SKM-1 (cell line): Measurements from ENCODE around the gene SEMA7A.
"Not testable (repeated sequence)": the region's sequence is repeated elsewhere in the genome, so short reads cannot be mapped to it uniquely, and the experiment has no call there.

Experiments used
- DNase-seq: peaks from one replicate; lab custom pipeline; 2025; ENCODE audit not compliant: unreplicated experiment; lab: John Stamatoyannopoulos, UW

SEMA7A gene

DNA sequence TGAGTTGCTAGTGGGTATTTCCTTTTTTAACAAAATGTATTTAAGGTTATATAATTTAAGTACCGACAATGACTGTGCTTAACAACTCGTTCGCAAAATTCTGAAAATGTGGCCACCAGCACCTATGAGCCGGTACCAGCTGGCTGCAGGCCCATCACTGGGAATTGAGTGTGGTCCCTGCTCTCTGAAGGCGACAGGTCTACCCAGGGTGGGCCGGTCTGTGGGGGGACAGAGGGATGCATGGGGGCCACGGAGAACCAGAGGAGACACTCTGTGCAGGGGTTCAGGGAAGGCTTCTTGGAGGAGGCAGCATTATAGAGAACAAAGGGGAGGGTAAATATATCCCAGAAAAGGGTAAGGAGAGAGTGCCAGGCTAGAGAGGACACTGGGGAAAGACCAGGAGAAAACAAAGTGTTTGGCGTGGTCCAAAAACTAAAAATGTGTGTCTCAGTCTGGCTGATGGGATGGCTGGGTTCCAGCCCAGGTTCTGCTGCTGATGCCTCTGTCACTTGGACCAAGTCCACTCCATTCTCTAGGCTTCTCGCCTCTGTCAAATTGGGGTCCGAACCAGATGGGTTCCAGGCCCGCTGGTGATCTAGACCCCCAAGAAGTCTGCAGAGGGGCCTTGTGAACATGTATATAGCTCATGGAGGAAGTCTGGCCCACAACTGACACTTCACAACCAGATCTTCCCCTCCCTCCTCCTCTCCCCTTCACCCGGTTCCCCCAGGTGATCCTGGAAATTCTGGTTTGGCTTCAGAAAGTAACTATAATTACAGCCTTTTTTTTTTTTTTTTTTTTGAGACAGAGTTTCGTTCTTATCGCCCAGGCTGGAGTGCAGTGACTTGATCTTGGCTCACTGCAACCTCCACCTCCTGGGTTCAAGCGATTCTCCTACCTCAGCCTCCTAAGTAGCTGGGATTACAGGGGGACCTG lies 55.7 kb downstream of the SEMA7A start:
- DNase-seq, result no peak

DNA sequence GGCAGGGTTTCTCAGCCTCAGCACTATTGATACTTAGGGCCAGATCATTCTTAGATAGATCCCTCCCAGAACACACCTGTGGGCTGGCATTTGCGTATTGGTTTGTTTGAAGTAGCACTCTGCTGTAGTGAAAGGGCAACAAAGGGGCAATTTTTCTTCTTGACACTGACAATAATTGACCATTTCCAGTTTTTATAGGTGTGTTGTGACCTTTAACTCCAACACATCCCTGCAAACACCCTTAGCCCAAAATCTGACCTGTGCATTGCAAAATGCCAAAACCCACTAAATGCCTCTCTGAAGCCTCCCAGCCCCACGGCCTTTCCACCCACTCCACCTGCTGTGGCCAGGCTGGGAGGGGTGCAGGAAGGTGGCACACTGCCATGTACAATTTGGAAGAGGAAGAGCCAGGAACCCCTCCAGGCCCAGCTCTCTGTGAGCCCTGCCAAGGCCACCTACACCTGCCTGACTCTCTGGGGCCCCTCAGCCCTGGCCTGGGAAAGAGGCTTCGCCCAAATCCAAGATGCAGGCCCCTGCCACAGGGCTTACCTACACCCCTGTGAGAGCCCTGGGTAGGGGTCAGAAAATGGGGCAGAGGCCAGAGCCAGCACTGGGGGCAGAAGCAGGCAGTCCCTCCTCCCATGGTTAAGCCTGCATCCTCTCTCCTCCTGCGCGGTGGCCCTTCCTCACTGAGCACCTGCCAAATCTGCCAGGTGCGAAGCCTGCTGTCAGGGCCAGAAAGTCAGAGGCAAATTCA lies 56.8 kb downstream of the SEMA7A start:
- DNase-seq, result no peak

DNA sequence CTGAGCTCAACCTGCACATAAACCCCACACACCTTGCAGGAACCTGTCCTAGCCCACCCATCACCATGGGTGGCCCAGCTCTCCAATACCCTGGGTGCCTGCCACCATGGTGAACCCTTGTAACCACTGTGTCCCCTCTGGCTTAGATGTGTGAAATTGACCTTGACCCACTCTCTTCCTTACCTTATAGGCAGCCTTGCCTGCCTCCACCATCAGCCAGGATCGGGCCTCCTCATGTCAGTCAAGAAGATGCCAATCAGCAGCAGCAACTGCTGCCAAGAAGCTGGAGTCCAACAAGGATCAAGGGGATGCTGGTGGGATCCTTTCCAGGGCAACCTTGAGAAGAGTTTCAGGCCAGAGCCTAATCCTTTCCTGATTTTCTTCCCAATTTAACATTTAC lies 57.5 kb downstream of the SEMA7A start:
- no peak for DNase-seq

DNA sequence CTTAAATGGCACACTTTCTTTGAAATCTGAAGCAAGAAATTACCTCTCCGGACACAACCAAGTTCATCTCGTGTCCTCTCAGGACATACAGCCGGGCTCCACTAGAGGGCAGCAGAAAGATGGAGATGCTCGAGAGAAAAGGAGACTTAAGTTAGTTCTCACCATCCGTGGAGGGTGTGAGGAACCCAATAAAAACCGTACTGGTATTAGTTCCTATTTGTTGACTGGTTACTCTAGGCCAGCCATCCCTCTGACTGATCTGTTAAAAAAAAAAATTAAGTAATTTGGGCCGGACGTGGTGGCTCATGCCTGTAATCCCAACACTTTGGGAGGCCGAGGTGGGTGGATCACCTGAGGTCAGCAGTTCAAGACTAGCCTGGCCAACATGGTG lies 58.5 kb downstream of the SEMA7A start:
- DNase-seq, result peak; percentile 79

DNA sequence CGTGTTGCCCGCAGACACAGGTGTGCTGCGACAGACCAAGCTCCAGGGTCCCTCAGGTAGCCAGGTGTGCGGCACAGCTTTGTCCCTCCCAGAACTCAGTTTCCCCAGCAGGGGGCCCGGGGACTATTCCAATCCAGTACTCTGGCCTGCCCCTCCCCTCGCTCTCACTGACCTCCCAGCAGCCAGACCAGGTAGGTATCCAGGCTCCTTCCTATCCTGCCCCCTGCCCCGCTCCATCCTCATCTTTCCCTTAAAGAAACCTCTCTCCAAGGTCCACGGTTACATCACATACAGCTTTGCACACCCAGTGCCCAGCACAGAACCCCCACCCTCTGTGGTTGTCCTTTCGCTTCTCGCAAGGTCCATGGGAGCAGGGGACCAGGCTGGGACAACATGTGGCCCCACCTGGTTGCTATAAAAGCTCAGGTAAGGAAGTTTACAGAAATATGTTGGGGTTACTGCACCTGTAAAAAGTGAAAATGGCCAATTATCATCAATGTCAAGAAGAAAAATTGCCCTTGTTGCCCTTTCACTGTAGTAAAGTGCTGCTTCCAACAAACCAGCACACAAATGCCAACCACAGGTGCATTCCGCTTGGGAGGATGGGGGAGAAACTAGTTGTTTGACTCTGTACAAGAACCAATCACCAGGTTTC lies 59.0 kb downstream of the SEMA7A start:
- DNase-seq, result no peak

DNA sequence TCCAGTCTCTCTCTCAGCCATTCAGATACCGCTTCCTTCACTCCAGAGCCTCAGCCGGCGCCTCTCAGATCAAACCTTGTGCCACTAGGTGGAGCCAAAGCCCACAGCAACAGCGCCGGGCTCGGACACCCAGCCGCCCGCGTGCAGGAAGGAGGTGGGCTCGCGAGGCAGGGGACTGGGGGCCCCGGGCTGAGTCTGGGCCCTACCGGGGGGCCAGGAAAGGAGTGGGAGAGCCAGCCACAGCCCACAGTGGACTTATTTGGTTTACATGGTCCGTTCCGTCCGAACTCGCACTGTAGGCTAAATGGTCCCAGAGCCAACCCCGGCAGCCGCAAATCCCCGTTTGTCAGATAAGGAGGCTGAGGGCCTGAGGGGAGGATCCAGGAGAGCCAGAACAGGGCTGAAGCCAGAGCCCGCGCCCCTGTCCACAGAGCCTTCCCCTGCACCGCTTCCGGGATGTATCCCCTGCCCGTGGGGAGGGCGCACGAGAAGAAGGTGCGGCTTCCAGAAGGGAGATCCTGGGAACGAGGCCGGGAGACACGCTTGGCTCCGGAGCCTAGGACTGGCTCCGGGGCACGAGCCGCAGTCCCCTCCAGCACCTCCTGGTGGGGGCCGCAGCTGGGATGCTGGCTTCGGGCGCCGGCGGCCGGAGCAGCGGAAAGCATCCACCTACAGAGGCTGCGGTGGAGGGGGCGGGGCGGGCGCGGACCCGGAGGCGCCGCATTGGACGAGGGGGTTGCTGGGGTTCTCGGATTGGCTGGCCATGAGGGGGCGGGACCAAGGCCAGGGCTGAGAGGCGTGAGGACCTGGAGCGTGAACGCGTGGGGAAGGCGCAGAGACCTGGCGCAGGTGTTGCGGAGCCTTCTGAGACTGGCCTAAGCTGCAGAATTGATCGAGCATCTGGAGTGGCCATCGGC lies 59.8 kb downstream of the SEMA7A start:
- DNase-seq, result peak; percentile 82

DNA sequence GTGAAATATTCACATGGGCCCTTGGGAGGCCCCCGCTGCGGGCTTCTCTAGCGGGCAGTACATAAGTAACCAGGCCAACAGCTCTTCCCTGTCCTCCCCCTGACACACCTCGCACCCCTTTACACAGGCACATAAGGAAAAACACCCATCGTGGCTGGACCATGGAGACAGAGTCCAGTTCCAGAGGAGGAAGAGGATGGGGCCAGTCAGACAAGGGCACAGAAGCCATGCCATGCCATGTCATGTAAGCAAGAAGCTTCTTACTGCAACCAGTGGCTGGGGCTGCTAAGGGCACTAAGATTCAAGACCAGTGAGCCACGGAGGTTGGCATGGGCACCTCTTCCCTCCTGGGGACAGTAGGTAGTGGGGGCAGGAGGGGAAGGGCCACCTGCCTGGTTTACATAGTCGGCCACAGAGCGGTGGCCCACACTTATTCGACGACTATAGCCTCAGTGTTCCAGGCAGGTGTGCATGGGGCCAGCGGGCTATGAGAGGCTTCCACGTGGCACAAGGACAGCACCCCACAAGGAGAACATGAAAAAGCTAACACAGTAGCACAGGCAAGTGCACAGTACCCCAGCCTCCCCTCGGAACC lies 60.6 kb downstream of the SEMA7A start:
- no peak for DNase-seq

DNA sequence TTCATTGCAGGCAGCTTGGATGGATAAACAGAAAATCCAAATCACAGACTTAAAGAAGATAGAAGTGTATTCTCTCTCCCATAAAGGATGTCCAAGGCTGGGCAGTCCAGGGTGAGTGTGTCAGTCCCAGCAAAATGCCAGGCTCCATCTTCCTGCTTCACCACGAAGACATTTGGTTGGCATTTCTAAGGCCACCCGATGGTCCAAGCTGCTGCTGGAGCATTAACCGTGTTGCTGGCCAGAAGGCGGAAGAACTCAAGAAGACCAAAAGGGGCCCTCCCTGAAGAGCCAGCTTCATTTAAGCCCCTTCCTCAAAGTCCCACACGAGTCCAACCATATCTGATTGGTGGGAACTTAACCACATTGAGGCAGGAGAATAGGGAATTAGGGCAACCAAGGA lies 63.3 kb downstream of the SEMA7A start:
- no peak for DNase-seq

DNA sequence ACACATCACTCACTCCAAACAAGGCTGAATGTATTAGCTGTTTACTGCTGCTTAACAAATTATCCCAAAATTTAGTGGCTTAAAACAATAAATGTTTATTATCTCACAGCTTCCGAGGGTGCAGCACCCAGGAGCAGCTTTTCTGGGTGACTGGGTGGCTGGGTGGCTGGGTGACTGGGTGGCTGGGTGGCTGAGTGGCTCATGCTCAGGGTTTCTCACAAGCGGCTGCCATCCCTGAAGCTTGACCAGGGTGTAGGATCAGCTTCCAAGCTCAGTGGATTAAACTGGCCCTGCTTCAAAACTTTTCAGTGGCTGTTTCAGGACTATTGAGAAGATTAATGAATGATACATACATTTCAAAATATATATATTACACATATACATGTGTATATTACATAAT lies 64.0 kb downstream of the SEMA7A start:
- no peak for DNase-seq

DNA sequence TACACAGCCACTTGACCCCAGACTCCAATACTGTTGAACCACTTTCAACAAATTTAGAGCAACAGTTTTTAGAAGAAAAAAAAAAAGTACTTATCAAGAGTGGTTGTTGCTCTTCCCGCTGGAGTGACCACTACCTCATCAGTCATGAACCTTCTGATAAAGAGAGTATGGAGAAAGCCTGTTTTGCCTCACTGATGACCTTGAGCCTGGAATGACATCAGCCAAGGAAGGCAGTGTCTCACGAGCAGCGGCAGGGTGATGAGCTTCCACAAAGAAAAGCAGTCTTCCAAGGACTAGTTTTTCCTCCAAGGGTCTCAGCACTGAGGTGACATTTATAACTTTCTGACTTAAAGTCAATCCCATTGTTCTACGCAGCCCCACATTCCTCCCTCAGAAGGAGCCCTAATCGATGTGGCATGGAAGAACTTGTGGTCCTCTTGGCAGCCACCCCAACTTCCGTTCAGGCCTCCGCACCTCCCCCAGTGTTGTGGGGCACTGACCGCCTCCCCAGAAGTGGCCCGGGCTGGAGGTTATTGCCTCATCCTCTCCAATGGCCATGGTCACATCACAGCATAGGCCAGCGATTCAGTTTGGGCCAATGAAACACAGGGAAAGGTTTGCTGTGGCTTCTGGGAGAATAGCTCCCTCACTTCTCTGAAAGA lies 64.5 kb downstream of the SEMA7A start:
- DNase-seq, result no peak

DNA sequence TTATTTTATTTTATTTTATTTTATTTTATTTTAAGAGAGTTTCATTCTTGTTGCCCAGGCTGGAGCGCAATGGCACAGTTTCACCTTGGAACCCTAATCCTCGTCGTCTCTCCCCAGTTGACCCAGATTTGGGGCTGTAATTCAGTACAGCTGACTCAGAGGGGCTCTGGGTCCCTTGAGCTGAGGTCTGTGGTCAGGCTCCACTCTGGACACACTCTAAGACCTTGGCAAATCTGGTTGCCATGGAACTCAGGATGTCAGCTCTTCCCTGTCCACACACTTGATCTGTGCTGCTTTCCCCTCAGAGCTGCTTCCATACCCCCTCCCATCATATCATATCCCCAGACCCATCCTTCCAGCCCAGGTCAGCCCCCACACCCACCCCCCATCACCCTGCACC lies 65.6 kb downstream of the SEMA7A start:
- no peak for DNase-seq

DNA sequence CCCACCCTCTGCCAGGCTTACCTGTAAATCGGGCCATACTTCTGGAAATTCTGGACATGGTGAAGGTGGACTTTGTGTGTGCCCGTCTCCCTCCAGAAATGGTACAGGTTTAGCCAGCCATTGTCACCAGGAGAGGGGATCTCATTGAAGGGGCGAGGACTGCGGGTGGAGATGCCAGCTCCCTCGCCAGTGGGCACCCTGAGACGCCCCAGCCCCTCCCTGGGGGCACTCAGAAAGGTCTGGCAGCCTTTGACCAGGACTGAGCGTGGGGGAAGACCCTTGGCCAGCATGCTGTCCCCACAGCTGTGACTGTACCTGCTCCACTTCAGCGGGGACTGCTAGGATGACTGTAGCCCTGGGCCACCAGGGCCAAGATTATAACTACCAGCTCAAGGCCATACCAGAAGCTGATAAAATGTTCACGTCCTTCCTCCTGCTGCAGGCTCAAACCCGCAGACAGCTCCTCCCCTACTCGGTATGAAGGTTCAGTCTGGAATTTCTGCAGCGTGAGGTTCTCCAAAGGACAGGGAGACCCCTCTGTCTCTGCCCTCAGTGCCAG lies 66.4 kb downstream of the SEMA7A start, which contains the start of gene CYP11A1:
CYP11A1 (minus strand) TSS at position 351 of the 559 bp plus-strand sequence; CDS start at position 290, 61 bp downstream.
- no peak for DNase-seq

DNA sequence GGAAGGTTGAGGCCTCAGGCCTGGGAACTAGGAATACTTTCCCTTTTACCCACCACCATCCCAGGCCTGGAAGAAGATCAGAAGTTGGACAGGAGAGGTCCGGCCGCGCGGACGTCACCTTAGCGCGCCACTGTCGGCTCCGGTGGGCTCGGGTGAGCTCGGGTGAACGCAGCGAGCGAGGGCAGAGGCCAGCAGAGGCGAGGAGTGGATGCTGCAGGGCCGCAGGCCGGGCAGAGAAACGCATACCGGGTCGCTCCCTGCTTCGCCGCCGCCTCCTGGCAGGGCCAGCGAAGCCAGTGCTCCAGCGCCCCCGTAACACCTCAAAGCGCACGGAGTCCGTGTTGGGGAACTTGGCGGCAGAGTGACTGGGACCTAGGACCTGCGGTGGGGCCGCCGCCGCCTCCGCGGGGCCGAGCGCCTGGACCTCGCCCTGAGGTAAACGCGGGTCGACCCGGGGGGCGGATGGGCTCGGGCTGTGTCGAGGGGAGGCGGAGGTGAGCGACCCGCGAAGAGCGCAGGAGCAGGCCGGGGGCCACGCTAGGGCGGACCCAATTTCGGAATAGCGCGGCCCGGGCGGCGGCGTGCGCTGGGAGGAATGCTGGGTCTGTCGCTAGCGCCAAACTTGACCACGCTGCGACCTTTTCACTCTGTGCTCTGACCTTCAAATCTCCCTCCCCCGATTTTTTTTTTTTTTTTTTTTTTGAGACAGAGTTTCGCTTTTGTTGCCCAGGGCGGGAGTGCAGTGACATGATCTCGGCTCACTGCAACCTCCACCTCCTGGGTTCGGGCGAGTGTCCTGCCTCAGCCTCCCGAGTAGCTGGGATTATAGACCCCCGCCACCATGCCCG lies 67.9 kb downstream of the SEMA7A start:
- no peak for DNase-seq

DNA sequence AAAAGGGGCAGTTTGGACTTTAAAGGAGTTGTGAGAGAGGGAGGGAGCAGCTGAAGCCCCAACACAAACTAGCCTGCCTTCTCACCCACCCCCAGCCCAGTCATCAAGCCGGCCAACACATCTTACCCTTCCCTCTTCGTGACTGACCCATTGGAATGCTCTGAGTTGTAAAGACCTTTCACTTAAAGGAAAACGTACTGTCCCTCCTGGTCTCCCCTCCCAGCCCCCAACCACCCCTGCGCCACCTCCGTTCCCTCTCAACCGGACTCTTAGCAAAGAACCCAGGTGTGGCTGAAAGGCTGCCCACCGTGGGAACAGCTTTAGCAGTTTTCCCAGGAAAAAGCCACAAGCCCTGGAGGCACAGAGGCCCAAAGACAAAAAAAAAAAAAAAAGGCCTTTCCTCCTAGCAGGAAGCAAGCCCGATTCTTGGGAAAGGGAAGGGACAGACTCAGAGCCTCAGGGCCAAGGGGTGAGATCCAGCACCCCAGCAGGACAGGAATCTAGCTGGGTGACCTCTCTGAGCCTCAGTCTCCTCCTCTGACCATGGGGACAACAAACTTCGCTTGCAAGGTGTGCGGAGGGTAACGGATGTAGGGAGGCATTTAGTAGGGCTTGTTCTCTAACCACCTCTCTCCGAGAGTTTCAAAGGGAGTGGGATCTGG lies 68.7 kb downstream of the SEMA7A start:
- DNase-seq, result no peak

DNA sequence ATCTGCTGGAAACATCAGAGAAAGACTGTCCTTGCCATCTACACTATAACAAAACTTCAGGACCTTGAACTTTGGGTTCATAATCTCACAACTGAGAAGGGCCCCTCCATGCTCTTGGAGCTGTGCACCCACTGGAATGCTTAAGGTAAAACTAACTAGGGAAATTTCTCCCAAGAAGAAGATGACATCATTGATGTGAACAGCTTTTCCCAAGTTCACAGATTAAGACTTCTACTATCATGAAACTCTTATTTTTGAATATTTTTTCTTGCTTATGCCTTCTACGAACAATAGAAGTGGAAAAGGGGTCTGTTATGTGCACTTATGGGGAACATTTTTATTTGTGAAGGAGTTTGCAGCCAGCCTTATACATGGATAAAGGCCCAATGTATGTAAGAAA lies 71.3 kb downstream of the SEMA7A start:
- DNase-seq, result no peak

DNA sequence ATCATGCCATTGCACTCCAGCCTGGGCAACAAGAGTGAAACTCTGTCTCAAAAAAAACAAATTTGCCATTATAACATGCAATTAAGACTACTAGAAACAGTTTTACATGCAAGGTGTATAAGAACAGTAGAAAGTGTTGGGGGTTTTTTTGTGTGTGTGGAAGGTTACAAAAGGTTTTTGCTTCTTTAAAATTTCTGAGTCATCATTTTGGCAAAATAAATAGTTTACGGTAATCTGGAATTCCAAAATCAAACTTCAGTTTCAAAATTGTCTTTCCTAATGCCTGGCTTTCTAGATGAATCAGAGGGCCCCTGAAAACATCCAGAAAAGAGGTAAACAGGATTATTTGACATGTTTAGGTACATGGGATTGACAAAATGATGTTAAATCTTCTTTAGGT lies 72.9 kb downstream of the SEMA7A start:
- DNase-seq, result not testable (repeated sequence)

DNA sequence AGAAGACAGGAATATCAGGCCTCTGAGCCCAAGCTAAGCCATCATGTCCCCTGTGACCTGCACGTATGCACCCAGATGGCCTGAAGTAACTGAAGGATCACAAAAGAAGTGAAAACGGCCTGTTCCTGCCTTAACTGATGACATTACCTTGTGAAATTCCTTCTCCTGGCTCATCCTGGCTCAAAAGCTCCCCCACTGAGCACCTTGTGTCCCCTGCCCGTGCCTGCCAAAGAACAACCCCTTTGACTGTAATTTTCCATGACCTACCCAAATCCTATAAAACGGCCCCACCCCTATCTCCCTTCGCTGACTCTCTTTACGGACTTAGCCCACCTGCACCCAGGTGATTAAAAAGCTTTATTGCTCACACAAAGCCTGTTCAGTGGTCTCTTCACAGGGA lies 74.4 kb downstream of the SEMA7A start:
- not testable (repeated sequence) for DNase-seq
